Measurements from ENCODE around the gene BSPRY. TPM values are rescaled to one million over a fixed set of nuclear protein-coding genes. Genes with fewer than 3 reads are reported as not detected.
A peak's percentile ranks its signal among the peaks of the same experiment; 100 is the strongest.

Gene BSPRY
- total RNA-seq, 4 donors from 2014 or later = 9.0 to 36.8 (median 26.8) TPM

DNA sequence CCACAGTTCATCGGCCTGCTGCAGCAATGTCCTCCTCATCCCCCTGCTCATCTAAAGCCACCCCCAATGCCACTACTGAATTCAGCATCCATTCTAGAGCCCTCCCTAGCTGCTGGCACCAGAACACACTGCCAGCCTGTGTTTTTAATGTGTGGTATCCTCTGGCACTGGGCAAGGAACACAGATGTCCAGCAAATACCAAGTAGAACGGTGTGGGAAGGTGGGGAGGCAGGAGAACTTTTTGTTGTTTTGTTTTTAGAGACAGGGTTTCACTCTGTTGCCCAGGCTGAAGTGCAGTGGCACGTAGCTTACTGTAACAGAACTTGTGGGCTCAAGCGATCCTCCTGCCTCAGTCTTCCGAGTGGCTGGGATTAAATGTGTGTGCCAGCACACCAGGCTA, 22.7 kb downstream of the BSPRY start:
- Histone ChIP-seq H3K27ac (no peak overlapping the region), H3K27me3 (no peaks in the 10 kb centered on the region), H3K9me3 (no peaks in the 10 kb centered on the region), H3K4me3 (no peak overlapping the region), H3K36me3 (peaks cover 0 to 13% (median 3%) of the 10 kb centered on the region in 4 donors), H3K4me1 (peaks cover 0 to 24% (median 12%) of the 10 kb centered on the region in 4 donors)
- TF ChIP-seq EP300 (IDR thresholded peaks at IDR 0.05; ENCODE audit: low read depth) = no peak
- TF ChIP-seq POLR2A (IDR thresholded peaks at IDR 0.05) = peak; percentile 19
- peak in 1 of 3 donors; percentile 6 for TF ChIP-seq POLR2AphosphoS5 (IDR thresholded peaks at IDR 0.05)
- TF ChIP-seq, protein P1, sequence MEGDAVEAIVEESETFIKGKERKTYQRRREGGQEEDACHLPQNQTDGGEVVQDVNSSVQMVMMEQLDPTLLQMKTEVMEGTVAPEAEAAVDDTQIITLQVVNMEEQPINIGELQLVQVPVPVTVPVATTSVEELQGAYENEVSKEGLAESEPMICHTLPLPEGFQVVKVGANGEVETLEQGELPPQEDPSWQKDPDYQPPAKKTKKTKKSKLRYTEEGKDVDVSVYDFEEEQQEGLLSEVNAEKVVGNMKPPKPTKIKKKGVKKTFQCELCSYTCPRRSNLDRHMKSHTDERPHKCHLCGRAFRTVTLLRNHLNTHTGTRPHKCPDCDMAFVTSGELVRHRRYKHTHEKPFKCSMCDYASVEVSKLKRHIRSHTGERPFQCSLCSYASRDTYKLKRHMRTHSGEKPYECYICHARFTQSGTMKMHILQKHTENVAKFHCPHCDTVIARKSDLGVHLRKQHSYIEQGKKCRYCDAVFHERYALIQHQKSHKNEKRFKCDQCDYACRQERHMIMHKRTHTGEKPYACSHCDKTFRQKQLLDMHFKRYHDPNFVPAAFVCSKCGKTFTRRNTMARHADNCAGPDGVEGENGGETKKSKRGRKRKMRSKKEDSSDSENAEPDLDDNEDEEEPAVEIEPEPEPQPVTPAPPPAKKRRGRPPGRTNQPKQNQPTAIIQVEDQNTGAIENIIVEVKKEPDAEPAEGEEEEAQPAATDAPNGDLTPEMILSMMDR (IDR thresholded peaks at IDR 0.05) = no peak
- no peak for DNase-seq
- in situ Hi-C loops (cut with MboI; ENCODE audit: low pct_ligation_motif_present in 1 of 4, low pct_unique_long_range_greater_than_20kb in 1 of 4, low sequenced_read_pairs in 3 of 4) (no loop called here), intact Hi-C loops (cut with DNase I; ENCODE audit: low total_unique reads) (no loop called here)
- WGBS, 2 donors (ENCODE audit: low coverage in 1 of 2) = 80 to 85% methylated on average over 1 to 5 of the region's 5 CpGs

DNA sequence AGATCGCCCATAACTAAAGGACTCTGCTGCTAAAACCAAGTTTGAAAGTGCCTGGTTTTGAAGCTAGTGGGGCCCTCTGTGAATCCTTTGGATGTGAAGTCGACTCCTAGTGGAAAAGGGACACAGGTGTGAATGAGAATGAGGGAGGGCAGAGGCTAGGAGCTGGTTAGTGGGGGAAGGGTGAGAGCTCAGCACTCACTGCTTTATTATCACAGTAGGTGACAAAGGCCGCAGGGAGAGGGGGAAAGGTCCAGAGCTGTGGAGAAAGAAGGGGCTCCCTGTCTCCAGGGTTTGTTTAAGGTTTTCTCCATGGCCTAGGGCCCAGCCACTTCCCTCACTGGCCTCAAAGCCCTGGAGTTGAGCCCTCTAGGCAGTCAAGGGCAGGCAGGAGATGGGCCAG, 23.9 kb downstream of the BSPRY start:
- TF ChIP-seq POLR2AphosphoS5 (IDR thresholded peaks at IDR 0.05) (no peak), POLR2A (IDR thresholded peaks at IDR 0.05) (no peak), EP300 (IDR thresholded peaks at IDR 0.05; ENCODE audit: low read depth) (no peak)
- TF ChIP-seq, protein P1 (IDR thresholded peaks at IDR 0.05) = no peak
- intact Hi-C loops (cut with DNase I; ENCODE audit: low total_unique reads) = no loop called here
- H3K9me3 ChIP-seq = no peaks in the 10 kb centered on the region
- H3K27ac ChIP-seq = peak overlapping the region in 3 of 4 donors; percentile 13 to 38 (median 37)
- peaks cover 0 to 30% (median 19%) of the 10 kb centered on the region in 4 donors for H3K4me1 ChIP-seq
- 54% methylated on average over 3 of the region's 3 CpGs; no CpG with 5 or more reads in 1 of the 2 donors for WGBS, 2 donors (ENCODE audit: low coverage in 1 of 2)
- peaks cover 0 to 13% (median 3%) of the 10 kb centered on the region in 4 donors for H3K36me3 ChIP-seq
- DNase-seq = no peak
- in situ Hi-C loops (cut with MboI; ENCODE audit: low pct_ligation_motif_present in 1 of 4, low pct_unique_long_range_greater_than_20kb in 1 of 4, low sequenced_read_pairs in 3 of 4) = no loop called here
- H3K27me3 ChIP-seq = no peaks in the 10 kb centered on the region
- H3K4me3 ChIP-seq = no peak overlapping the region

DNA sequence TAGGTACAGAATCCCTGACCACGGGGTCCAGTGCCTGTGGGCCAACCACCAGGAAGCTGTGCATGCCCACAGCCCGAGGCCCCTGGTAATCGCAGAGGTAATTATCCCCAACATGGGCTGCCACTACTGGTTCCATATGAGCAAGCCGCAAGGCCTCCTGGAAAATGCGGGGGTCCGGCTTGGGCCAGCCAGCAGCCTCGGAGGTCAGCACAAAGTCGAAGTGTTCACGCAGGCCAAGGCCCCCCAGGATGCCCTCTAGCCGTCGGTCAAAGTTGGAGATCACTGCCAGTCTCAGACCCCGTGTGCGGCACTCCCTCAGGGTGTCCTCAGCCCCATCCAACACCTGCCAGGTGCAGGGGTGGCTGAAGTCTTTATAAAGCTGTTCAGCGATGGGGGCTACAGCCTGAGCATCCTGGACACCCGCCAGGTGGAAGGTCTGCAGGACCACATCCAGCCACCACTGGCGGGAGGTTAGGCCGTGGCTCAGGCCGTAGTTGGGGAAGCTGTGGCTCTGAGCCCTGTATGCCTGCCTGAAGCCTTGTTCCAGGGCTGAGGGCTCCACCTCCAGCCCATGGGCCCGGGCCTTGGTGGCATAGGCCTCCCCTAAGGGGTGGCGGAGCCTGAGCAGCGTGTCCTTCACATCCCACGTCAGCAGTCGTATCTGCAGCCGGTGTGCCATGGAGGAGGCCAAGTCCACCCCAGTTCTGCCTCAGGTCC, 24.5 kb downstream of the BSPRY start:
- in situ Hi-C loops (cut with MboI; ENCODE audit: low pct_ligation_motif_present in 1 of 4, low pct_unique_long_range_greater_than_20kb in 1 of 4, low sequenced_read_pairs in 3 of 4) (no loop called here), intact Hi-C loops (cut with DNase I; ENCODE audit: low total_unique reads) (no loop called here)
- Histone ChIP-seq H3K27ac (peak overlapping the region in 3 of 4 donors; percentile 13 to 38 (median 37)), H3K4me3 (no peak overlapping the region), H3K4me1 (peaks cover 0 to 30% (median 19%) of the 10 kb centered on the region in 4 donors), H3K36me3 (peaks cover 0 to 13% (median 3%) of the 10 kb centered on the region in 4 donors), H3K27me3 (no peaks in the 10 kb centered on the region), H3K9me3 (no peaks in the 10 kb centered on the region)
- no peak for TF ChIP-seq POLR2A (IDR thresholded peaks at IDR 0.05)
- TF ChIP-seq, protein P1 (IDR thresholded peaks at IDR 0.05) = no peak
- no peak for TF ChIP-seq EP300 (IDR thresholded peaks at IDR 0.05; ENCODE audit: low read depth)
- no peak for TF ChIP-seq POLR2AphosphoS5 (IDR thresholded peaks at IDR 0.05)
- 69% methylated on average over 14 of the region's 24 CpGs; no CpG with 5 or more reads in 1 of the 2 donors for WGBS, 2 donors (ENCODE audit: low coverage in 1 of 2)
- DNase-seq = no peak

DNA sequence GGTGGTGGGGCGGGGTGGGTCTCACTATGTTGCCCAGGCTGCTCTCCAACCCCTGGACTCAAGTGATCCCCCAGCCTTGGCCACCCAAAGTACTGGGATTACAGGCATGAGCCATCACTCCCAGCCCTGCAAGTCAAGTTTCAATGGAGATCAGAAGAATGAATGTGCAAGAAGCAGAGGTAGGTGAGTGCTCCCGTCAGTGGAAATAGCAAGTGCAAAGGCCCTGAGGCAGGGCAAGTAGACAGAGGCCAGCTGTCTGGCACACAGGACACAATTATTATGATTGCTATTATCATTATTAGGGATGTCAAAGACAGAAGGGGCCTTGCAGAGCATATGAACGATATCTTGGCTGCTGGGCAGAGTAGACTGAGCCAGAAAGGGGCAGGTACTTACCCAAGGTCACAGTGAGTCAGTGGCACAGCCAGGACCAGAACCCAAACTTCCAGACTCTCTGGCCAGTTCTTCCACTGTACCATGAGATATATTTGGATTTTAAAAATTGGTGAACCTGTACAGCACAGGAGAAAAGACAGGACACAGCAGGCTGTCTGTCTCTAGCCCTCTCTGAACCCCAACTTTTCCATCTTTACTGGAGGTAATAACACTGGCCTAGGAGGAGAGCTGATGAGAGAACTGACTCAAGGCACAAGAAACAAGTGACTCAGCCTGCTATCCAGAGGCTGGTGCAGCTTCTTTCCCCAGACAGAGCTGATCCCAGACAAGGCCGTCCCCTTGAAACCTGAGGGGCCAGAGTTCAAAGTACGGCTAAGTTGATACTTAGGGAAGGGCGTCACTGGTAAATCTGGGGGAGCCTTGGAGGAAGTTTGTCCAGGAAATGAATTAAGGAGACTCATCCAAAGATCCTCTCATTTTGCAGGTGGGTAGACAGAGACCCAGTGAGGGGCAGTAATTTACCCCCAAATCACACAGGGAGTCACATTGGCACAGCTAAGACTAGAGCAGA, 26.0 kb downstream of the BSPRY start:
- no peaks in the 10 kb centered on the region for H3K27me3 ChIP-seq
- H3K36me3 ChIP-seq = peaks cover 0 to 13% (median 3%) of the 10 kb centered on the region in 4 donors
- peaks cover 0 to 35% (median 23%) of the 10 kb centered on the region in 4 donors for H3K4me1 ChIP-seq
- in situ Hi-C loops (cut with MboI; ENCODE audit: low pct_ligation_motif_present in 1 of 4, low pct_unique_long_range_greater_than_20kb in 1 of 4, low sequenced_read_pairs in 3 of 4) = no loop called here
- TF ChIP-seq POLR2AphosphoS5 (IDR thresholded peaks at IDR 0.05) = peak in 2 of 3 donors; percentile 45 to 78
- TF ChIP-seq, protein P1 (IDR thresholded peaks at IDR 0.05) = no peak
- TF ChIP-seq POLR2A (IDR thresholded peaks at IDR 0.05) = peak; percentile 51
- peak overlapping the region in 3 of 4 donors; percentile 56 to 89 (median 84) for H3K4me3 ChIP-seq
- H3K9me3 ChIP-seq = no peaks in the 10 kb centered on the region
- intact Hi-C loops (cut with DNase I; ENCODE audit: low total_unique reads) = no loop called here
- peak; percentile 75 for DNase-seq
- peak overlapping the region; percentile 81 to 96 (median 94) for H3K27ac ChIP-seq
- WGBS, 2 donors (ENCODE audit: low coverage in 1 of 2) = 67 to 100% methylated on average over 1 to 6 of the region's 6 CpGs

Data from transverse colon (tissue), 4 donors.